ENCODE results near the gene FAM181B. TPM values are rescaled to one million over a fixed set of nuclear protein-coding genes. Genes with fewer than 3 reads are reported as not detected.
A peak's percentile ranks its signal among the peaks of the same experiment; 100 is the strongest.

FAM181B gene
- total and polyA plus RNA-seq, 2 donors (not counting 1 experiment from before 2014, with no cell fraction given), result not detected

DNA sequence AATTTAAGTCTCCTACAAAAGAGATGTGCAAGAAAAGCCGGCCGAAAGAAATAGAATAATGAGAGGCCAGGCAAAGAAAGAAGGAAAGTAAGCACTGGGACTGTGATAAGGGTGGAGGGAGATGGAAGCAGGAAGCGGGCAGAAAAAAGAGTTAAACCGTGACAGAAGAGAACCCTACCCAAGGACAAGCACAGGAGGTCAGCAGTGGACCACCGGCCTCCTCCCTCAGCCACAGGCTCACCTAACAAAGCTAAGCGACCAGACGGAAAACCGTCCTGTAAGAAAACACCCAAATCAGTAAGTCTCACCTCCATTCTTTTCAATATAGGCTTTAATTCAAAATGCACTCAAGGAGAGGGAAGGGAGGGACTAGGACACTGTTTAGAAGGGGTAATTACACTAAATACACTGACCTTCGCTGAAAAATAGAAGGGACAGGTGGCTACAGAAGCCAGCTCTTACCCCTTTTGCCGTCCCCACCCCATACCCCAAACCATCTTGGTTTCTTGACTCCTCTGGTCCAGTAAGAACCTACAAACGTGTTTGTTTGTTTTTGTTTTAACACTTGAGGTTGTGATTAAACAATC lies 1.9 kb downstream of the FAM181B start:
- Histone ChIP-seq H3K27me3 (replicated peaks in 1 of 4; ENCODE audit: control extremely low read depth in 1 of 4, control insufficient read depth in 3 of 4, insufficient read depth in 4 of 4, low read length in 3 of 4) (peaks cover 1 to 56% (median 36%) of the 10 kb centered on the region in 4 experiments), H4K20me1 (ENCODE audit: control insufficient read depth, insufficient read depth, low read length, poor library complexity, severe bottlenecking) (no peaks in the 10 kb centered on the region), H3K9ac (ENCODE audit: low read length) (no peak overlapping the region), H3K9me3 (ENCODE audit: control extremely low read depth in 1 of 3, control insufficient read depth in 2 of 3, insufficient read depth in 1 of 3, low read length in 2 of 3) (peaks cover 0 to 7% (median 2%) of the 10 kb centered on the region in 3 donors), H2AFZ (ENCODE audit: insufficient read depth, low read depth, low read length, poor library complexity, severe bottlenecking) (no peak overlapping the region), H3K4me3 (ENCODE audit: control extremely low read depth in 1 of 5, extremely low read depth in 1 of 5, insufficient read depth in 1 of 5, low read depth in 2 of 5, low read length in 4 of 5) (no peak overlapping the region), H3K79me2 (ENCODE audit: control insufficient read depth, insufficient read depth, low read length) (no peaks in the 10 kb centered on the region), H3K4me1 (ENCODE audit: control insufficient read depth in 2 of 2, insufficient read depth in 2 of 2, low read length in 2 of 2) (peaks cover 10 to 25% of the 10 kb centered on the region in 2 donors), H3K4me2 (replicated peaks; ENCODE audit: low read depth, low read length, poor library complexity, severe bottlenecking) (peak overlapping the region; percentile 83), H3K27ac (ENCODE audit: low read length in 2 of 2) (no peak overlapping the region), H3K36me3 (replicated peaks in 1 of 2; ENCODE audit: control extremely low read depth in 1 of 2, control insufficient read depth in 1 of 2, extremely low read depth in 1 of 2, insufficient read depth in 2 of 2, low read length in 1 of 2) (no peaks in the 10 kb centered on the region)
- Mint-ChIP-seq H3K27me3 (peaks cover 72% of the 10 kb centered on the region), H3K9me3 (ENCODE audit: insufficient read depth) (no peaks in the 10 kb centered on the region), H3K4me3 (peak overlapping the region; percentile 56), H3K27ac (no peak overlapping the region), H3K4me1 (peaks cover 16% of the 10 kb centered on the region)
- TF ChIP-seq EZH2 (IDR thresholded peaks at IDR 0.05; ENCODE audit: borderline replicate concordance, insufficient read depth, low read depth, low read length, poor library complexity, severe bottlenecking), result no peak
- TF ChIP-seq, protein P1, sequence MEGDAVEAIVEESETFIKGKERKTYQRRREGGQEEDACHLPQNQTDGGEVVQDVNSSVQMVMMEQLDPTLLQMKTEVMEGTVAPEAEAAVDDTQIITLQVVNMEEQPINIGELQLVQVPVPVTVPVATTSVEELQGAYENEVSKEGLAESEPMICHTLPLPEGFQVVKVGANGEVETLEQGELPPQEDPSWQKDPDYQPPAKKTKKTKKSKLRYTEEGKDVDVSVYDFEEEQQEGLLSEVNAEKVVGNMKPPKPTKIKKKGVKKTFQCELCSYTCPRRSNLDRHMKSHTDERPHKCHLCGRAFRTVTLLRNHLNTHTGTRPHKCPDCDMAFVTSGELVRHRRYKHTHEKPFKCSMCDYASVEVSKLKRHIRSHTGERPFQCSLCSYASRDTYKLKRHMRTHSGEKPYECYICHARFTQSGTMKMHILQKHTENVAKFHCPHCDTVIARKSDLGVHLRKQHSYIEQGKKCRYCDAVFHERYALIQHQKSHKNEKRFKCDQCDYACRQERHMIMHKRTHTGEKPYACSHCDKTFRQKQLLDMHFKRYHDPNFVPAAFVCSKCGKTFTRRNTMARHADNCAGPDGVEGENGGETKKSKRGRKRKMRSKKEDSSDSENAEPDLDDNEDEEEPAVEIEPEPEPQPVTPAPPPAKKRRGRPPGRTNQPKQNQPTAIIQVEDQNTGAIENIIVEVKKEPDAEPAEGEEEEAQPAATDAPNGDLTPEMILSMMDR (IDR thresholded peaks at IDR 0.05), result no peak
- 38% methylated on average over 2 of the region's 11 CpGs for WGBS (ENCODE audit: insufficient coverage)
- CTCF ChIA-PET, result no interaction called here
- POLR2A ChIA-PET, result no interaction called here
- ATAC-seq (ENCODE audit: low read depth), result no peak
- intact Hi-C loops (cut with micrococcal nuclease), result no loop called here
- DNase-seq, result peak; percentile 7

DNA sequence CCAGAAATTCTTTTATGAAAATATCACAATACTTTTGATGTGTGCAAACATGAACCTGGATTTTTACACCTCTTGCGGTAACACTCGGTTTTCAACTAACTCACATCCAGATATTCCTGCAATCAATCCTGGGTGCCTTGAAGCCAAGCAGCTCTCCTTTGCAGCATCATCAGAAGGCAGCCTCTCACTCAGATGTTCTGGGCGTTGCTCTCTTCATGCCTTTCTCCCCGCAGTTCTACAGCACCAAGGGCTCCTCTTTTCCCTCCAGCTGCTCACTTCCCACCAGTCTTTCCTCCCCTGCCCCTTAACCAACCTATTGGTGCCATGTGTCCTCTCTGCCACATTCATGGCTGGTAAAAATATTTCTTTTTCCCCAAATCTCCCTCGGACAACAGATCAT lies 2.9 kb downstream of the FAM181B start:
- peaks cover 10 to 25% of the 10 kb centered on the region in 2 donors for H3K4me1 ChIP-seq (ENCODE audit: control insufficient read depth in 2 of 2, insufficient read depth in 2 of 2, low read length in 2 of 2)
- 38% methylated on average over 3 of the region's 5 CpGs for WGBS (ENCODE audit: insufficient coverage)
- H3K27me3 ChIP-seq (replicated peaks in 1 of 4; ENCODE audit: control extremely low read depth in 1 of 4, control insufficient read depth in 3 of 4, insufficient read depth in 4 of 4, low read length in 3 of 4), result peaks cover 1 to 56% (median 37%) of the 10 kb centered on the region in 4 experiments
- H3K9me3 ChIP-seq (ENCODE audit: control extremely low read depth in 1 of 3, control insufficient read depth in 2 of 3, insufficient read depth in 1 of 3, low read length in 2 of 3), result peaks cover 0 to 7% (median 2%) of the 10 kb centered on the region in 3 donors
- ATAC-seq (ENCODE audit: low read depth) (no peak), DNase-seq (no peak)
- Mint-ChIP-seq H3K27me3 (peaks cover 69% of the 10 kb centered on the region), H3K27ac (no peak overlapping the region), H3K9me3 (ENCODE audit: insufficient read depth) (no peaks in the 10 kb centered on the region), H3K4me3 (no peak overlapping the region), H3K4me1 (peaks cover 16% of the 10 kb centered on the region)
- TF ChIP-seq, protein P1 (IDR thresholded peaks at IDR 0.05), result no peak
- no peak for TF ChIP-seq EZH2 (IDR thresholded peaks at IDR 0.05; ENCODE audit: borderline replicate concordance, insufficient read depth, low read depth, low read length, poor library complexity, severe bottlenecking)
- H2AFZ ChIP-seq (ENCODE audit: insufficient read depth, low read depth, low read length, poor library complexity, severe bottlenecking), result no peak overlapping the region
- no peak overlapping the region for H3K27ac ChIP-seq (ENCODE audit: low read length in 2 of 2)
- H3K4me2 ChIP-seq (replicated peaks; ENCODE audit: low read depth, low read length, poor library complexity, severe bottlenecking), result no peak overlapping the region
- no peaks in the 10 kb centered on the region for H3K79me2 ChIP-seq (ENCODE audit: control insufficient read depth, insufficient read depth, low read length)
- no peak overlapping the region for H3K4me3 ChIP-seq (ENCODE audit: control extremely low read depth in 1 of 5, extremely low read depth in 1 of 5, insufficient read depth in 1 of 5, low read depth in 2 of 5, low read length in 4 of 5)
- intact Hi-C loops (cut with micrococcal nuclease), result no loop called here
- H3K9ac ChIP-seq (ENCODE audit: low read length), result no peak overlapping the region
- no peaks in the 10 kb centered on the region for H4K20me1 ChIP-seq (ENCODE audit: control insufficient read depth, insufficient read depth, low read length, poor library complexity, severe bottlenecking)
- ChIA-PET POLR2A (no interaction called here), CTCF (no interaction called here)
- H3K36me3 ChIP-seq (replicated peaks in 1 of 2; ENCODE audit: control extremely low read depth in 1 of 2, control insufficient read depth in 1 of 2, extremely low read depth in 1 of 2, insufficient read depth in 2 of 2, low read length in 1 of 2), result no peaks in the 10 kb centered on the region

All from B cell (primary cell).